Right ventricle myocardium inferior (tissue), 1 donor: ENCODE measurements around the gene SSH2. TPM values are rescaled to one million over a fixed set of nuclear protein-coding genes. Genes with fewer than 3 reads are reported as not detected.

Source experiments
- ATAC-seq: fragments of 200-7000 bp; cut with Tn5 transposase; one replicate; pipeline ENCODE4 v1.9.1; 2020; ENCODE audit warnings: mild to moderate bottlenecking, moderate library complexity
- DNase-seq: peaks from one replicate; pipeline ENCODE4 v3.0.0; 2021; ENCODE audit errors: missing footprints
- intact Hi-C: fragments of 100-400 bp; cut with DNase I; formaldehyde crosslinking; loops from one replicate; pipeline ENCODE4 v1.11.0; 2022
- total RNA-seq: library from RNA; stranded (reverse); fragmentation: NEBNext Ultra II Directional; extraction: Animal tissue kit (Norgen Biotek cat#: 25700); gene quantifications from one replicate; pipeline ENCODE4 v1.2.1, GENCODE V29; 2021
- donor health status: DM: no; HTN: yes; CAD: no; lungs with severe emphysema.

The SSH2 gene
- total RNA-seq, 1 donor from 2014 or later, result 34.7 TPM

DNA sequence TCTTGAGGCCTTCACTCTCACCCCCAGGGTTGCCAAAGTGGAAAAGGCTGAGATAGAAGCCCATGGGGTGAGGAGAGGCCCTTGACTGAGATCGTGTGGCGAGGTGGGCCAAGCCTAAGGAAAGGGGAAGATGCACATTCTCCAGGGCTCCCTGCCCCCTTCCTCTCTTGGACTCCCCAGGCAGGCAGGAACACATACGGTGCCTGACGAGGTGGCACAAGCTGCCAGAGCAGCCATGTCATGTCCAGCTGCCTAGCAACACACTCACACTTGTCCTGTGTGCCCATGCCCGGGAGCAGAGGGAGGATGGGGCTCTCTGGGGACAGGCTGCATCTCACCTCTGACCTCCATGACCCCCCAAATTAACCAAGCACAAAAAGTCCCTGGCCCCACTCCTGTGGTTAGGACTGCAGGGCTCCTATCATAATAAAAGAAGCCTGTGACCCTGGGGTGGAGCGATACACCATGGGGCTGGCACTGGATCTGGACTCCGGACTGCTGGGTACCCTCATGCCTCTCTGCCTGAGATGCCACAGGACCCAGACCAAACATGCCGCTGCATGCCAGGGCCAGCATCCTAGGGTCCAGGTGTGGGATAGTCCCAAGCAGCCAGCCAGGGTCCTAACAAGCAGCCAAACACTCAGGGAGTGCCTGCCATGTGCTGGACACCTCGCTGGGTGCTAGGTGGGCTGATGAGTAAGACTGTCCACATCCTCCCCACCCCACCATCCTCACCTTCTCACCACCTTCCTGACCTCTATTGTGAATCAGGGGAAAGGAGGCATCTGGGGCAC is 343.2 kb downstream of the SSH2 start:
- ATAC-seq (no peak), DNase-seq (peak; percentile 48)
- intact Hi-C loops, result no loop called here

DNA sequence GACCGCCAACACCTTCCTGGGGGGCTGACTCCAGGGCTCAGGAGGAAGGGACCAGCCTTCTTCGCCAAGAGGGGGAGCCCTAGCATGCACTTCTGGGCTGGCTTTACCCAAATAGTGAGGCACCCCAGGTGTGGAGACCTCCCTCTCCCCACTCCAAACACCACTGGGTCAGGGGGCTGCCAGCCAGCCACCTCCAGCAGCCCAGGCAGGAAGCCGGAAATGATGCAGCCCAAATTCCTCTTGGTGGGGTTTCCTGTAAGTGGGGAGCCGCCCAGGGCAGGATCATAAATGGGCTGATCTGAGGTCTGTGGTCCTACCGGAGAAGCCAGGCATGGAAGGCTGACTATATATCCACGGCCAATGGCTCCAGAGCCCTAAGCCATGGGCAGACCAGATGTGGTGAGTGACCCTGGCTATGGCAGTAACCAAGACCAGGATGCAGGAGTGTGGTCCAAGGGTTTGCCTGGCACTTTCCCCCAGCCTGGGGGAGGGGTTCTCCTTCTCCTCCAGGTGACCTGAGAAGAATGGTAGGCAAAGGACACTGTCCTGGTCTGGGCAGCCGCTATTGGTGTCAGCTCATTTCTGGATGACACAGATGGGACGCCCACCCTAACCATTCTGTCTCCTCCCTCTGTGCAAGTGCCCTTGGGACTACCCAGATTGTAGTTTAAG is 344.8 kb downstream of the SSH2 start:
- intact Hi-C loops, result no loop called here
- DNase-seq (peak; percentile 71), ATAC-seq (no peak)

DNA sequence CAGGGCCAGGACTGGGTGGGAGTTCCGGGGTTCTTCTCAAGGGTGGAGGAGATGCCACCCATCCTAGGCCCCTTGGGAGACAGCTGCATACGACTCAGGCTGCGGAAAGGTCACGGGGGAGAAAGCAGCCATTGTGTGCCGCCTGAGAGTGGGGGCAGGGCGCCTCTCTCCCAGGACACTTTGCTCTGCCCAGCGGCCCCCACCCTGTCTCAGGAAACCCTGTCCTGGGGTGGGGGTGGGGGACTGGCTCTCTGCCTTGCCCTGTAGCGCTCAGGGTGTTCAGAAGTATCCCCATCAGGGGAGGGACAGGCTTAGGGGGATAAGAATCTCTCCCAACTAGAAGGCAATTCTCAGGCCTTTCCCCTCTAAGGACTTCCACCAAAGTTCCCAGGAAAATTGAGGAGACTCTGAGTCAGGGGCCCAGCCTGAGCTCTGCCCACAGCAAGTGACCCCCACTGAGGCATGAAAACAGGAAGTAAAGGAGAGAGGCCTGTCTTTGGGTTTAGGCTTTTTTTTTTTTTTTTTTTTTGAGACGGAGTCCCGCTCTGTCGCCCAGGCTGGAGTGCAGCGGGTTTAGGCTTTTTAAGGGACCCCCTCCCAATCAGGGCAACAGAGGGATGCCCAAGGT is 345.5 kb downstream of the SSH2 start:
- intact Hi-C loops, result loop anchor here (5.0 kb wide), 2 partner anchors 33 to 348 kb away; partner anchors contain the start of gene SSH2
- no peak for ATAC-seq
- DNase-seq, result peak; percentile 66

DNA sequence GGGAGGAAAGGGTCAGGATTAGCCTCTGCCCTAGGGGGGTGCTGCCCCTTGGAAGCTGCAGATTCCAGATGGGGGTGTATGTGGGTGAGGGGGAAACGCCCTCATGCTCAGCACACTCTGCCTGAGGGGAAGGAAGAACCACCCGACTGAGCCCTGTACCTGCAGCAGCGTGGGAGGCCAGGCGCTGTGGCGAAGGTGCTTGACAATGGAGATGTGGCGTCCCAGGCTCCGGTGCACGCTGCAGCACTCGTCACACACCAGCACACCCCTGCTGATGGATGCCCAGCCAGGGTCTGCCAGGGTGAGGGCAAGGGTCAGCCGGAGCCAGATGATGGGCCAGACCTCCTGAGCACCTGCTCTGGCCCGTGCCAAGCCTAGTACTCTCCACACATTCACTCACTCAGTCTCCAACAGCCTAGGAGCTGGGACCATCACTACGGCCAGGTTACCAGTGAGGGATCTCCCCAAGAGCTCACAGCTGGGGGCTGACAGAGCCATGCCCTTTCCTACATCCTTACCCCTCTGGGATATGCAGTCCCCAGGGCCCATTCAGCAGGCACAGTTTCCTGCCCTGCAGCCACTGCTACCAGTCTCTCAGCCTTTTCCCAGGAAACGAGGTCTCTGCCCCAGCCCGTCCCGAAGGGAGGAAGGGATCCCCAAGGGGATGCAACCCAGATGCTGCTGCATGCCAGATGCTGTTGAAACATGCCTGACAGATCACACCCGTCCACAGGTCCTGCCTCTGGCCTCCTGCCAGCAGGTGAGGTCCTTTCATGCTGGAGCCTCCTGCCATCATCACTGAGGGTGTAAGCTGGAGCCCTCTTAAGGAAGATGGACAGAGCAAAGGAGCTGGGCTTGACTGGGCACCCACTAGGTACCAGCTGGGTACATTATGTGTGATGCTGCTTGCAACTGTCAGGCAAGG is 346.4 kb downstream of the SSH2 start:
- DNase-seq (peak; percentile 56), ATAC-seq (no peak)
- intact Hi-C loops, result loop anchor here (5.0 kb wide), 2 partner anchors 34 to 349 kb away; partner anchors contain the start of gene SSH2

DNA sequence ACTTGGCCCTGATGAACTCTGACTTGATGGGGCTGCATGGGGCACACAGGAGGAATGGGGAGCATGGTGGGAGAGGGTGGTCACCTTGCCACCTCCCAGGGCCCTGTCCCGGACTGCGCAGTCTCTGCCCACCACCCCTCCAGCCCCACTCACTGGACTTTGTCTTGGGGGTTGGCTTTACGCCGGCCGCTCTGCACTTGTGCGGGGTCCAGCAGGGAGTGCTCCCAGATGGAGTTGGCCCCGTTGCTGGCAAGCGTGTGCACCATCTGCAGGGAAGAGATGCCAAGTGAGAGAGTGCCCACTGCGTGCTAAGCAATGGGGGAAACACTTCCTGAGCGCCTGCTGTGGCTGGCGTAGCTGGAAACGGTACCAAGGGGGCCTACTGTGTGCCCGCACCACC is 347.3 kb downstream of the SSH2 start:
- DNase-seq (peak; percentile 0), ATAC-seq (no peak)
- intact Hi-C loops, result loop anchor here (5.0 kb wide), 2 partner anchors 35 to 350 kb away; partner anchors contain the start of gene SSH2

DNA sequence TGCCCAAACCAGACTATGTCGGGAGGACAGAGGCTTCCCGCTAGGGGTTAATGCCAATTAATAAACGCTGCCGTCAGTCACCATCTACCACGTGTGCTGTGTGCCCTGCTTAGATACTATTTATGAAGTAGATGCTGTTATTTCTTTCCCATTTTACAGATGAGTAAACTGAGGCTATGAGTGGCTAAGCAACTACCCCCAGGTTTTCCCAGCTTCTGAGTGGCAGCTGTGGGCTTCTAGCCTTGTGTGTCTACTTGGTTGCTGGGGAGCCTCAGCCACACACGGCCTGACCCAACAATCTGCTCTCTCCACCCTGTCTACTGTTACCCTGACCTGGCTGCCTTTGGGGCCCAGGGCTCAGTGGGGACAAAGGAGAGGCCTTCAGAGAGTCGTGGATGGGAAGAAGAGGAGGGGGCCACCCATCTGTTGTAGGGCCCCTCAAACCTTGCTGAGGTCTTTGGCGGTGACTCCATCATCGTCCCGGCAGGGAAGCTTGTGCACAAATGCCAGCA is 347.7 kb downstream of the SSH2 start:
- intact Hi-C loops, result loop anchor here (5.0 kb wide), 2 partner anchors 35 to 350 kb away; partner anchors contain the start of gene SSH2
- DNase-seq, result no peak
- no peak for ATAC-seq

DNA sequence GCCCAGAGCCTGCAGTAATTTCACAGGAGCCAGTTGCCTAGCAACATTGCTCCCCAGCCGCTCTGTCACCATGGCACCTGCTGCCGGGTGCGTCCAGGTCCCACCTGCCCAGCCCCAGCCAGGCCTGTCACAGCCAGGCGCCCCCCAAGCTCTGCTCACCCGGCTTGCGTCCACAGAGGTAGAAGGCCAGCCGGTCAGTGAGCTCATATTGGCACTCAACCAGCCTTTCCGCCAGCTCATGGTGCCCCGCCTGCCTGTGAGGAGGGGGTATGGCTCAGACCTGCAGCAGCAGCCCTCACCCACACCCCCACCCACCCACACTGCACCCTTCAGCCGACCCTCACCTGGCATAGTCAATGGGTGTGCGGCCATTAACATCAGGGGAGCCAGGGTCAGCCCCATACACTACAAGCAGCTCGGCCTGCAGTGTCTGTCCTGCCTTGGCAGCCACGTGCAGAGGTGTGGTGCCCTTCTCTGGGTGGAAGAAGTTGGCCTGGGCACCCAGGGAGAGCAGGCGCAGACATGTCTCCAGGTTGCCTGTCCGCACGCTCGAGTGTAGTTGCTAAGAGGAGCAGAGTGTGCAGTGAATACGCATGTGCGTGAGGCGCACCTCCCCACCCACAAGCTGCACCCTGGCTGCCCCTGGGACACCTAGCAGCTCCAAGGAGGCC is 348.3 kb downstream of the SSH2 start:
- ATAC-seq (no peak), DNase-seq (peak; percentile 56)
- intact Hi-C loops, result loop anchor here (5.0 kb wide), 2 partner anchors 36 to 351 kb away; partner anchors contain the start of gene SSH2

DNA sequence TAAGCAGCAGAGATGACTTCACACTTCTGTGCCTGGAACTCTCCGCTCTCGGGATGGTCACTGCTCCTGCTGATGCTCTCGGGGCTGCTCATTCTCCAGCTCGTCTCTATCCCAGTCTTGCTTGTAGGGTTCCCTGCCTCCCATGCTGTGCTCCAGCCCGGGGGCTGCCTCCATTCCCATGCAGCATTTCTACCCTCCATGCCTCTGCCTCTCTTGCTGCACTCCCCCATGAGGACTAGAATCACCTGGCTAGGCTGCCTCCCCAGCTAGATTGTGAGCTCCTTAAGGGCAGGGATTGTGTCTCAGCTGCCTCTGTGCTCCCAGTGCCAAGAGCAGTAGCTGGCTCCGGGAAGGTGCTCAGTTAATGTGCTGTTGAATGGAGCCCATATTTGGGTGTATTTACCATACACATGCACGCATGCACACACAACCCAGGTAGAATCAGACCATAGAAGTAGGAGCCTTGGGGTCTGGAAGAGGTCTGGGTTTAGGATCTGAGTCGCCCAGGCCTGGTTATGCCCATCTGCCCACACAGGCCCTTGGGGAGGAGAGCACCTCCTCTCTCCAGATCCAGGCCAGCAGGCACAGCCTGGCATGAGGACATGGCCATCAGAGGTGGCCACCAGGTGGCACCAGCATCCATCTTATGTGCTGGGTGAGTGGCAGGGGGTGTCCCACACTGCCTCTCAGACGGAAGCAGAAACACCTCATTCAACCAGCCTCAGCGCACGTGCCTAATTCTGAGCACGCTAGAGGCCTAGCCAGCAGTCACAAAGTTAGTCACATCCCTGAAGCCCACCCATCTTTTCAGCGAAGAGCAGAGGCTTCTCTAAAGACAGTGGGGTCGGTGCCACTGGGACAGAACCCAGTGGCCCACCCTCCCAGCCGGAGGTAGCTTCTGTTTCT is 349.9 kb downstream of the SSH2 start:
- peak; percentile 83 for ATAC-seq
- peak; percentile 91 for DNase-seq
- intact Hi-C loops, result loop anchor here (5.0 kb wide), 2 partner anchors 37 to 352 kb away; partner anchors contain the start of gene SSH2

DNA sequence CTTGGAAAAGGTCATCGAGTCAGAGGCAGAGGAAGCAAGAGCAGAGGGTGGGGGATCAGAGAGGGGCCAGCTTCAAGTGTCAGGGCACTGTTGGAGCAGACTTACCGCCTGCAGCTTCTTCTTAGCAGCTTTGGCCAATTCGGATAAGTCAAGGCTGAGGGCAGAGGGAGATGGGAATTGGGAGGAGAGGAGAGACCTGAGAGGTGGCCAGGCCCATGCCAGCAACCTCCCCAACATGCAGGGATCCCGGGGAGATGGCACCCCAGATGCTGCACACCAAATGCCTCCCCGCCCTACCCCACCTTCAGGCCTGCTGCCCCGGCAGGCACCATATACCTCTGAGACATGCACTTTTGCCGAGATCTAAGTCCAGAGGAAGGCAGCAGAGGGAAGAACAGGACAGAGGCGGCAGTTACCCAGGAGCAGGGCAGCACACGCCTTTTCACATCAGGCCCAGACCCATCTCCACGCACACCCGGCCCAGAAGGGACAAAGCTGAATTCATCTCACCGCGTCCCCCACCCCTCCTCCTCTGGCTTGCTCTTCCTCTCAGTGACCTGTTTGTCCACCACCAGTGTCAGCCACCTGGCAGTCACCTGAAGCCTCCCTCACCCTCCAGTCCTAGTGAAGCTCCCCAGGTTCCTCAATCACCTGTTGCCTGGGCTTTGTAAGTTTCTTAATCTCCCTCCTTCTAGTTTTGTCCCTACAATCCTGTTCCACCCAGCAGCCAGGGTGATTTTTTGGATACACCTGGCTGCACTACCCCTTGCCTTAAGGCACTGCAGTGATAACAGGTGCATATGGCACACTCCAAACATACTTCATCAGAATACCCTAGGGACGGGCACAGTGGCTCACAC is 351.2 kb downstream of the SSH2 start:
- DNase-seq, result peak; percentile 39
- no peak for ATAC-seq
- intact Hi-C loops, result no loop called here

DNA sequence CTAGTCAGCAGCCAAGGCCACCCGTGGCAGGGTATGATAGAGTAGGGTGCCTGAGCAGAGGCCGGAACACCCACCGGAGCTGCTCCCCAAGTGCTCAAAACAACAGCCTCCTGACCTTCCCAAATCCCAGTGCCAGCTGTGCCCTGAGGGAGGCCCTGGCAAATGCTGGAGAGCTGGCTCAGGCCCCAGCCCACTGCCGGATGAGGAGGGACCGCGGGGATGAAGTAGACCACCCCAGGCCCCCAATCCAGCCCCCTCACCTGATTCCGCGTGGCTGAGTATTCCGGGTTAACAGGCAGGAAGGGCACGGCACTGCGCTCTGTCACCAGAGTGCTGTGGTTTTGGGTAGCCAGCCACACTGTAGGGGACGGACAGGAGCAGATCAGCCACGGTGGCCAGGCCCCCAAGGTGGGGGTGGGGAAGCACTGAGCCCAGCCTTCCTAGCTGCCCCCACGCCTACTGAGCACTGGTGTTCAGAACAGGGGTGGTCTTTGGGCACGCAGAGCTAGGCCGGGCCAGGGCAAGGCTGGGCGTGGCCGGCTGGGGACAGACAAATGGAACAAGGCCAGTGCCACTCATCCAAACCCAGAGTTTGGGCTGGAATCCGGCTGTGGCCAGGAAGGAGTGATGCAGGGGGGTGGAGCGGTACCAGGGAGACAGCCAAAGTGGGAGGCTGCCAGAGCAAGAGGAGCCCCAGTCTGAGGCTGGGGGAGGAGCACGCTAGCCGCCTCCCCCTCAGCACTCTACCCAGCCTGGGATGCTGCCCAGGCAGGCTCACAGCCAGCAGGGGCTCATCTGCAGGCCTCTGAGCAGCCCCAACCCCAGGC is 352.4 kb downstream of the SSH2 start:
- intact Hi-C loops, result no loop called here
- DNase-seq (peak; percentile 69), ATAC-seq (no peak)

DNA sequence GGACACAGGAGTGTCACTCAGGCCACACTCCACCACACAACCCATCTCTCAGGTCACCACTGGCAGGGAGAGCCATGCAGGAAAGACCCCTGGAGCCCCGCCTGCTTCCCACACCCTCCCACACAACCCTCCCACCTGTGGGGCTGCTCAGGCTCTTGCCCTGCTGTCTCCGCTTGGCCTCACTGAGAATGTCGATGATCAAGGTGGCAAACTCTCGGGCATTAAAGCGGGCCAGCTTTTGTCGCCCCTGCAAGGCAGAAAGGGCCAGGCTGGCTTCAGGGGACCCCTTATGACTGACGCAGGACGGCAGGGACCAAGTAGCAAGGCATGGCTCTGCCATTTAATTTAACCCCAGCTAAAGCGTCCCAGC is 353.0 kb downstream of the SSH2 start:
- no peak for DNase-seq
- no peak for ATAC-seq
- intact Hi-C loops, result no loop called here

DNA sequence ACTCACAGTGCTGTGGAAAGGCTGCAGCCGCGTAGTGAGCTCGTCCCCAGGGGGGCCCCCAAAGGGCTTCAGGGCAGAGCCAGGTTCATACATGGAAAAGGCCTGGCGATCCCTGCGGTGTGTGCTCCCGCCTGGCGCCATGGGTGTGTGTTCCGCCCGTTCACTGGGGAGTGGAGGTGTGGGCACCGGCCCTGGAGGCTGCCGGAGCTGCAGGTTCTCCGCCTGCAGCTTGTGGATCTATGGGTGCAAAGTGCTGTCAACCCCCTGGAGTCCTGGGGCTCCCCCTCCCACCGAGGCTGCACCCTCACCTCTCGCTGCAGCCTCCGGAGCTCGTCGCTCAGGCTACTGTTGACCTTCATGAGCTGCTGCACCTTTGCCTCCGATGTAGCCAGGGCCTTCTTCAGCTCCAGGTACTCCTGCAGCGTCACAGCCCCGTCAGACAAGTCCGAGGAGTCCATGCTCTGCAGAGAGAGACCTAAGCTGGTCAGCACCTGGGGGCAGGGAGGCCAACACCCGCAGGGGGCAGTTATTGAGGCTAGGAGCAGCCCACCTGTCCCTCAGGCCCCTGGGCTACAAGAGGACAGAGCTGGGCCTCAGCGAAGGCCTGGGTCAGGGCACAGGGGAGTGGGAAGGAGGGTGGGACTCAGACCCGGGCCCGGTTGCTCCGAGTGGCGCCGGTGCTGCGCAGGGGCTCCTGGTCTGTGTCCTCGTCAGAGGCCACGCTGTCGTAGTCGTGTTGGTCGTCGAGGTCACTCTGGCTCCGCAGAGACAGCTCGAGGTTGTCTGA is 353.6 kb downstream of the SSH2 start:
- DNase-seq, result peak; percentile 26
- intact Hi-C loops, result no loop called here

More for the DNA sequence above, 353.6 kb downstream of the SSH2 start:
- no peak for ATAC-seq
